GM23248 (cell line): ENCODE results near the gene SCAPER. TPM values are rescaled to one million over a fixed set of nuclear protein-coding genes. Genes with fewer than 3 reads are reported as not detected.

Source experiments
- DNase-seq: peaks from one replicate; pipeline ENCODE4 v3.0.0-alpha.2; 2015
- H2AFZ ChIP-seq: fragments of 200-600 bp; sonication (generic); 2 replicates; pipeline ENCODE4 v1.6.1; 2016; ENCODE audit warnings: antibody characterized with exemption
- H3F3A ChIP-seq: fragments of 200-600 bp; sonication (generic); 2 replicates; pipeline ENCODE4 v1.6.1; 2016; ENCODE audit warnings: mild to moderate bottlenecking, antibody characterized with exemption, mixed run types; ENCODE audit not compliant: insufficient read depth
- H3K27ac ChIP-seq: fragments of 200-600 bp; sonication (generic); 2 replicates; pipeline ENCODE4 v1.5.1; 2016; ENCODE audit warnings: mild to moderate bottlenecking
- H3K27me3 ChIP-seq: fragments of 200-600 bp; sonication (generic); replicated peaks from 2 replicates; pipeline ENCODE4 v1.6.1; 2016; ENCODE audit warnings: mild to moderate bottlenecking; ENCODE audit not compliant: insufficient read depth
- H3K36me3 ChIP-seq: fragments of 200-600 bp; sonication (generic); 2 replicates; pipeline ENCODE4 v1.6.1; 2016; ENCODE audit warnings: low read depth, mild to moderate bottlenecking
- H3K4me1 ChIP-seq: fragments of 200-600 bp; sonication (generic); 2 replicates; pipeline ENCODE4 v1.6.1; 2016; ENCODE audit warnings: mild to moderate bottlenecking; ENCODE audit not compliant: insufficient read depth
- H3K4me2 ChIP-seq: fragments of 200-600 bp; sonication (generic); one replicate; pipeline ENCODE4 v1.6.1; 2016; ENCODE audit warnings: mild to moderate bottlenecking; ENCODE audit not compliant: unreplicated experiment
- H3K4me3 ChIP-seq: fragments of 200-600 bp; sonication (generic); 2 replicates; pipeline ENCODE4 v1.5.1; 2016; ENCODE audit warnings: mild to moderate bottlenecking
- H3K79me2 ChIP-seq: fragments of 200-600 bp; sonication (generic); 2 replicates; pipeline ENCODE4 v1.6.1; 2016; ENCODE audit warnings: mild to moderate bottlenecking; ENCODE audit not compliant: insufficient read depth
- H3K9ac ChIP-seq: fragments of 200-600 bp; sonication (generic); 2 replicates; pipeline ENCODE4 v1.6.1; 2016; ENCODE audit warnings: mild to moderate bottlenecking
- H3K9me2 ChIP-seq: fragments of 200-600 bp; sonication (generic); 2 replicates; pipeline ENCODE4 v1.6.1; 2016; ENCODE audit warnings: mixed run types, mild to moderate bottlenecking, moderate library complexity; ENCODE audit not compliant: insufficient read depth
- H3K9me3 ChIP-seq: fragments of 200-600 bp; sonication (generic); one replicate; pipeline ENCODE4 v1.6.1; 2017; ENCODE audit warnings: low read depth
- H4K20me1 ChIP-seq: fragments of 200-600 bp; sonication (generic); 2 replicates; pipeline ENCODE4 v1.6.0; 2016; ENCODE audit not compliant: insufficient read depth
- EZH2 ChIP-seq: fragments of 200-600 bp; sonication (generic); IDR thresholded peaks from 2 replicates; pipeline ENCODE4 v1.6.1; 2018; ENCODE audit warnings: antibody characterized with exemption, mild to moderate bottlenecking; ENCODE audit not compliant: insufficient read depth, poor library complexity, severe bottlenecking
- EZH2phosphoT487 ChIP-seq: fragments of 200-600 bp; sonication (generic); IDR thresholded peaks from 2 replicates; pipeline ENCODE4 v1.6.1; 2018; ENCODE audit warnings: antibody characterized with exemption, moderate library complexity, mild to moderate bottlenecking, low read depth; ENCODE audit not compliant: insufficient read depth
- WGBS, 2 experiments: methylation state at CpG; one replicate each; pipeline ENCODE4 v1.1.6; 2015 to 2017; ENCODE audit warnings: low lambda C conversion rate in 2 of 2, low coverage in 1 of 2; ENCODE audit errors: missing lambda C conversion rate in 2 of 2; 5-methylcytosine and 5-hydroxymethylcytosine counted together
- in situ Hi-C: fragments of 300-500 bp; cut with MboI; formaldehyde crosslinking; loops from 2 replicates; pipeline ENCODE4 v1.15.0; 2020
- polyA plus RNA-seq: library from polyadenylated mRNA; unstranded; fragments of >200 nt; fragmentation: Nextera tagmentation; extraction: Ambion mirVana; gene quantifications from 2 replicates; pipeline ENCODE4 v1.2.1, GENCODE V29; 2016
- total RNA-seq: library from RNA; depleted of rRNA; stranded (reverse); fragments of >200 nt; shearing (Covaris generic); gene quantifications from 2 replicates; pipeline ENCODE4 v1.2.3, GENCODE V29; 2014

Gene SCAPER
- total and polyA plus RNA-seq, 2 experiments from 2014 or later, result 5.9 to 7.8 TPM

GRCh38 chr15:76916369-76916768, 11.2 kb upstream of the SCAPER start:
- no peaks in the 10 kb centered on the region for H3K4me1 ChIP-seq
- 76 to 81% methylated on average over 13 of the region's 13 CpGs for WGBS, 2 experiments
- H2AFZ ChIP-seq, result no peak overlapping the region
- DNase-seq, result no peak
- no peak overlapping the region for H3K9ac ChIP-seq
- TF ChIP-seq EZH2phosphoT487 (no peak), EZH2 (no peak)
- H3K27ac ChIP-seq, result no peak overlapping the region
- no peak overlapping the region for H3K4me3 ChIP-seq
- H3K4me2 ChIP-seq, result no peak overlapping the region
- no peaks in the 10 kb centered on the region for H3K9me3 ChIP-seq
- peaks cover 23% of the 10 kb centered on the region for H3K27me3 ChIP-seq
- no peaks in the 10 kb centered on the region for H3F3A ChIP-seq
- no peaks in the 10 kb centered on the region for H4K20me1 ChIP-seq
- no peaks in the 10 kb centered on the region for H3K36me3 ChIP-seq
- in situ Hi-C loops, result no loop called here
- no peaks in the 10 kb centered on the region for H3K9me2 ChIP-seq
- H3K79me2 ChIP-seq, result no peaks in the 10 kb centered on the region

- H3K4me1 ChIP-seq, result no peaks in the 10 kb centered on the region
- TF ChIP-seq EZH2, result no peak
- TF ChIP-seq EZH2phosphoT487, result no peak
- peaks cover 13% of the 10 kb centered on the region for H3K27me3 ChIP-seq
- H2AFZ ChIP-seq, result no peak overlapping the region
- no peaks in the 10 kb centered on the region for H3K9me3 ChIP-seq
- H3K9ac ChIP-seq, result no peak overlapping the region
- no peaks in the 10 kb centered on the region for H3K9me2 ChIP-seq
- WGBS, 2 experiments, result 24 to 33% methylated on average over 2 of the region's 2 CpGs
- H3K4me2 ChIP-seq, result no peak overlapping the region
- H3K4me3 ChIP-seq, result no peak overlapping the region
- H3F3A ChIP-seq, result no peaks in the 10 kb centered on the region
- H4K20me1 ChIP-seq, result no peaks in the 10 kb centered on the region
- no peaks in the 10 kb centered on the region for H3K36me3 ChIP-seq
- in situ Hi-C loops, result no loop called here
- H3K79me2 ChIP-seq, result no peaks in the 10 kb centered on the region
- no peak for DNase-seq
- H3K27ac ChIP-seq, result no peak overlapping the region
These were observed 8.6 kb upstream of the SCAPER start for GRCh38 chr15:76913737-76914136.

DNA sequence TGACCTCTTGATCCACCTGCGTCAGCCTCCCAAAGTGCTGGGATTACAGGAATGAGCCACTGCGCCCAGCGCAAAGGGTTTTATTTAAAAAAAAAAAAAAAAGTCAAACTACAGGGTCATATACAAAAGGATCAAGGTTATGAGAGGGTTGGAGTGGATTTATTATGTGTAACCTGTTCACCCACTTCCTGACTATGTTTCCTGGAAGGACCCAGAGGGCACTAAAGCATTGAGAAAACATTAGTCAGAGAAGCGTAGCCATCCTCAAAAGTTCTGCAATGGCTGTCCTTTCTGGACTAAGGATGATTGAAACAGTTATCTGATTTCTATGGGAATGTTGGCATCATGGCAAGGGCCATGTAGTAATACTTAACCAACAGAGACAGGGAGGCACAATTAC, 7.3 kb upstream of the SCAPER start:
- no peak overlapping the region for H2AFZ ChIP-seq
- no peak for DNase-seq
- H3K27me3 ChIP-seq, result peaks cover 12% of the 10 kb centered on the region
- H3K9me3 ChIP-seq, result no peaks in the 10 kb centered on the region
- H4K20me1 ChIP-seq, result no peaks in the 10 kb centered on the region
- no peak for TF ChIP-seq EZH2
- TF ChIP-seq EZH2phosphoT487, result no peak
- H3K27ac ChIP-seq, result no peak overlapping the region
- no peak overlapping the region for H3K4me2 ChIP-seq
- no peaks in the 10 kb centered on the region for H3K9me2 ChIP-seq
- no peaks in the 10 kb centered on the region for H3K79me2 ChIP-seq
- in situ Hi-C loops, result no loop called here
- WGBS, 2 experiments, result 73 to 74% methylated on average over 4 of the region's 4 CpGs
- no peaks in the 10 kb centered on the region for H3K36me3 ChIP-seq
- H3F3A ChIP-seq, result no peaks in the 10 kb centered on the region
- H3K4me3 ChIP-seq, result no peak overlapping the region
- H3K4me1 ChIP-seq, result no peaks in the 10 kb centered on the region
- H3K9ac ChIP-seq, result no peak overlapping the region

GRCh38 chr15:76905855-76906254, 715 bp upstream of the SCAPER start:
- Histone ChIP-seq H3K27ac (no peak overlapping the region), H3K27me3 (no peaks in the 10 kb centered on the region), H3K79me2 (peaks cover 9% of the 10 kb centered on the region; the same call in 1 of the 2 replicates), H3F3A (peaks cover 14% of the 10 kb centered on the region), H3K4me2 (peak overlapping the region; percentile 85), H3K9me2 (no peaks in the 10 kb centered on the region), H3K4me1 (peaks cover 25% of the 10 kb centered on the region), H3K9me3 (no peaks in the 10 kb centered on the region), H2AFZ (peak overlapping the region; percentile 99), H3K36me3 (no peaks in the 10 kb centered on the region), H4K20me1 (no peaks in the 10 kb centered on the region), H3K4me3 (peak overlapping the region; percentile 73), H3K9ac (peak overlapping the region; percentile 77)
- TF ChIP-seq EZH2phosphoT487 (no peak), EZH2 (no peak)
- peak; percentile 14 for DNase-seq
- 23% methylated on average over 9 of the region's 9 CpGs for WGBS, 2 experiments
- in situ Hi-C loops, result no loop called here
